Progenitor cell of endocrine pancreas (in vitro differentiated cells): ENCODE data around the gene KCNG4. TPM values are rescaled to one million over a fixed set of nuclear protein-coding genes. Genes with fewer than 3 reads are reported as not detected.
A peak's percentile ranks its signal among the peaks of the same experiment; 100 is the strongest.

Source experiments
- DNase-seq: peaks from one replicate; pipeline ENCODE4 v3.0.0; 2021; ENCODE audit warnings: low spot score; ENCODE audit not compliant: unreplicated experiment
- H3K27ac Mint-ChIP-seq: 2 replicates; pipeline ENCODE4 v1.8.0; 2021; ENCODE audit warnings: mild to moderate bottlenecking, moderate library complexity, mixed read lengths
- H3K27me3 Mint-ChIP-seq: 2 replicates; pipeline ENCODE4 v1.8.0; 2021; ENCODE audit warnings: mixed read lengths
- H3K36me3 Mint-ChIP-seq: 2 replicates; pipeline ENCODE4 v1.8.0; 2022; ENCODE audit warnings: mixed read lengths; ENCODE audit not compliant: insufficient read depth
- H3K4me1 Mint-ChIP-seq: 2 replicates; pipeline ENCODE4 v1.8.0; 2021; ENCODE audit warnings: low read depth, mixed read lengths
- H3K4me3 Mint-ChIP-seq: 2 replicates; pipeline ENCODE4 v1.8.0; 2021; ENCODE audit warnings: low read depth, mild to moderate bottlenecking, moderate library complexity, mixed read lengths
- H3K9me3 Mint-ChIP-seq: 2 replicates; pipeline ENCODE4 v1.8.0; 2021; ENCODE audit warnings: low read depth, mixed read lengths
- total RNA-seq: library from RNA; stranded (reverse); gene quantifications from 2 replicates; pipeline ENCODE4 v1.2.1, GENCODE V29; 2021
- TF ChIP-seq, protein P1 (sequence below): fragments of 200-600 bp; sonication (generic); IDR thresholded peaks from one replicate; pipeline ENCODE4 v1.5.0; 2021; ENCODE audit warnings: antibody characterized with exemption, mild to moderate bottlenecking; ENCODE audit not compliant: unreplicated experiment

KCNG4 gene
- total RNA-seq, 1 donor from 2014 or later: not detected

DNA sequence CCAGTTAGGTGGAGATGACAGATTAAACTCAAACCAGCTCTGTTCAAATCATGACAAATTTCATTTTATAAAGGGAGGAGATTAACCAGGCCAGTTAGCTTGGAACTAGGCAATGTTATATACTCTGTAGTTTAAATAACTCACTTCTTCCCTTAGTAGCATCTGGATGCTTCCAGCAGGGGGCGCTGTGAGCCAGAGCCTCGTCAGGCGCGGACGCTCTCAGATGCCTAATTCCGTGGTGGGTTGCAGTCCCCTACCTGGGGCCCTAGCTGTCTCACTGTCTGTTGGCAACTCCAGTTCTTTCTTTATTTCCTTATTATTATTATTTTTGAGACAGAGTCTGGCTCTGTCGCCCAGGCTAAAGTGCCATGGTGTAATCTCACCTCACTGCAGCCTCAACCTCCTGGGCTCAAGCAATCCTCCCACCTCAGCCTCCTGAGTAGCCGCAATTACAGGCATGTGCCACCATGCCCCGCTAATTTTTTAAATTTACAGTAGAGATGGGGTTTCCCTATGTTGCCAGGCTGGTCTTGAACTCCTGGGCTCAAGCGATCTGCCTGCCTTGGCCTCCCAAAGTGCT is 37.5 kb upstream of the KCNG4 start:
- H3K4me3 Mint-ChIP-seq: no peak overlapping the region
- peaks cover 35% of the 10 kb centered on the region for H3K27me3 Mint-ChIP-seq
- no peaks in the 10 kb centered on the region for H3K4me1 Mint-ChIP-seq
- H3K9me3 Mint-ChIP-seq: no peaks in the 10 kb centered on the region
- TF ChIP-seq, protein P1, sequence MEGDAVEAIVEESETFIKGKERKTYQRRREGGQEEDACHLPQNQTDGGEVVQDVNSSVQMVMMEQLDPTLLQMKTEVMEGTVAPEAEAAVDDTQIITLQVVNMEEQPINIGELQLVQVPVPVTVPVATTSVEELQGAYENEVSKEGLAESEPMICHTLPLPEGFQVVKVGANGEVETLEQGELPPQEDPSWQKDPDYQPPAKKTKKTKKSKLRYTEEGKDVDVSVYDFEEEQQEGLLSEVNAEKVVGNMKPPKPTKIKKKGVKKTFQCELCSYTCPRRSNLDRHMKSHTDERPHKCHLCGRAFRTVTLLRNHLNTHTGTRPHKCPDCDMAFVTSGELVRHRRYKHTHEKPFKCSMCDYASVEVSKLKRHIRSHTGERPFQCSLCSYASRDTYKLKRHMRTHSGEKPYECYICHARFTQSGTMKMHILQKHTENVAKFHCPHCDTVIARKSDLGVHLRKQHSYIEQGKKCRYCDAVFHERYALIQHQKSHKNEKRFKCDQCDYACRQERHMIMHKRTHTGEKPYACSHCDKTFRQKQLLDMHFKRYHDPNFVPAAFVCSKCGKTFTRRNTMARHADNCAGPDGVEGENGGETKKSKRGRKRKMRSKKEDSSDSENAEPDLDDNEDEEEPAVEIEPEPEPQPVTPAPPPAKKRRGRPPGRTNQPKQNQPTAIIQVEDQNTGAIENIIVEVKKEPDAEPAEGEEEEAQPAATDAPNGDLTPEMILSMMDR: peak; percentile 93
- H3K27ac Mint-ChIP-seq: no peak overlapping the region
- H3K36me3 Mint-ChIP-seq: no peaks in the 10 kb centered on the region
- peak; percentile 67 for DNase-seq

DNA sequence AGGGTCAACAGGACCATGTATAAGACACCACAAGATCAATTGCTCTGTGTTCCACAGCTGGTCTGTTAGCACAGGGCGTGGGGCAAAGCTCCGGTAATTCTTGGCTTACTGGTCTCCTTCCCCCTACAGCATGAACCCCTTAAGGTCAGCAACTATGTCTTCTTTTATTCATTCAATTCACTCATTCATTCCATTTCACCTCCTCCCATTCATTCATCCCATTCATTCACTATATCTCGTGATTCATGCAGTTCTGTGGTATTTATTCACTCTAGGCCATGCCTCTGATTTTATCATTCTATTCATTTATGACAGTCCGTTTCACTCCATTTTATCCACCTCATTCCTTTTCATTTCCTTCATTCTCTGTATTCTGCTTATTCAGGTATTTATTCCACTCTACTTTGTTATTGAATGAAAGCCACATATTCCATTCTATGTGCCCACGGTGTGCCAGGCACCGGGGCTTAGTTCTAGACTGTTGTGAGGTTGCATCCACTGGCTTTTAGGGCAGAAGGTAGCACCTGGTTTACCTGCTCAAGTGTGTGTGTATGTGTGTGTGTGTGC is 35.9 kb upstream of the KCNG4 start:
- no peaks in the 10 kb centered on the region for H3K4me1 Mint-ChIP-seq
- no peaks in the 10 kb centered on the region for H3K36me3 Mint-ChIP-seq
- H3K27me3 Mint-ChIP-seq: peaks cover 30% of the 10 kb centered on the region
- no peak overlapping the region for H3K4me3 Mint-ChIP-seq
- H3K27ac Mint-ChIP-seq: no peak overlapping the region
- TF ChIP-seq, protein P1: no peak
- no peaks in the 10 kb centered on the region for H3K9me3 Mint-ChIP-seq
- no peak for DNase-seq

DNA sequence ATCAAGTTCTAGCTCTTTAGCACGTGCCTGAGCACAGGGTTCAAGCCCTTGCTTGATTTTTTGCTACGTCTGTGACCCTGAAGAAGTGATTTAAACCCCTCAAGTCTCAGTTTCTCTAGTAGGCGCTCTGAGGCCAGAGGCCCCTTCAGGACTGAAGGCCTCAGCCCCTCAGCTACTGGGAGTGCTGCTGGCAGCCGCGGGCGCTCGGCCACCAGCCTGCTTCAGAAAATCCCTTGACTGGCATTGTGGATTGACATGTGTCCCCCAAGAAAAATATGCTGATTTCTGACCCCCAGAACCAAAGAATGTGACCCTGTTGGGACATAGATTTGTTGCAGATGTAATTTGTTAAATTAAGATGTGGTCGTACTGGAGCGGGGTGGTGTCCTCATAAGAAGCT is 34.7 kb upstream of the KCNG4 start:
- H3K27ac Mint-ChIP-seq: no peak overlapping the region
- no peaks in the 10 kb centered on the region for H3K9me3 Mint-ChIP-seq
- H3K27me3 Mint-ChIP-seq: peaks cover 33% of the 10 kb centered on the region
- no peak for DNase-seq
- TF ChIP-seq, protein P1: no peak
- no peak overlapping the region for H3K4me3 Mint-ChIP-seq
- no peaks in the 10 kb centered on the region for H3K36me3 Mint-ChIP-seq
- H3K4me1 Mint-ChIP-seq: no peaks in the 10 kb centered on the region

DNA sequence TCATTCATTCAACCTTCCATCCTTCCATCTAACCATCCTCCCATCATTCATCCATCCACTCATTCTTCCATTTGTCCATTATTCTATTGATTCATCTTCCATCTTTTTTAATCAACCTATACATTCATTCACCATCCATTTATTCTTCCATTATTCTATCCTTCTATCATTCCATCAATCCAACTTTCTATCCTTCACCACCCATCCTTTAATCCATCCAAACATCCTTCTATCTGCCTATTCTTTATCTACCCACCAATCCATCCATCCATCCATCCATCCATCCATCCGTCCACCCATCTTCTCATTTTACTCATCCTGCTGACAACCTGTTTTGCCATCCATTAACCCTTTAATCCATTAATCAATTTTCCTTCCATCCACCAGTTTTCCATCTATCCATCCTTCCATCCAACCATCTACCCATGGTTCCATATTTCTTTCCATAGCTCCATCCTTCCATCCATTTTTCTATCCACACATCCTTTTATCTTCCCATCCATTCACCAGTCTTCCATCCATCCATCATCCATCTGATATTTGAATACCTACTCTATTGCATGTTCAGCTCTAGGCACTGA is 33.0 kb upstream of the KCNG4 start:
- Mint-ChIP-seq H3K36me3 (no peaks in the 10 kb centered on the region), H3K27ac (no peak overlapping the region), H3K4me1 (peaks cover 3% of the 10 kb centered on the region), H3K9me3 (no peaks in the 10 kb centered on the region), H3K27me3 (peaks cover 25% of the 10 kb centered on the region), H3K4me3 (no peak overlapping the region)
- DNase-seq: no peak
- TF ChIP-seq, protein P1: no peak

DNA sequence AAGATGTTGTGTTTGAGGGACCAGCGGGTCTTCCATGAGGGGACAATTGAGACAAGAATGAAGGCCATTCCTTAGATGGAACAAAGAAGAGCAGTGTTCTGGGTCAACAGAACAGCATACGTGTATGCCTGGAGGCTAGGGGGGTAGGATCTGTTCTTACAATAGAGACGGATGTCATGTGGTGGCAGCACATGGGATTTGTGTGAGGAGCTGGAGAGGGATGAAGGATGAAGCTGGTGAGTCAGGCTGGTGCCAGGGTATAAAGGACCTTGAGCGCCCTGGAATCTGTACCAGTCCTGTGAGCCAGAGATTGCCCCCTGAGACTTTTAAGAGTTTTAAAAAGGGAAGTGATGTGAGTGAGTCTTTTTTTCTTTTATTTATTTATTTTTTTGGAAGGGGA is 32.1 kb upstream of the KCNG4 start:
- H3K4me3 Mint-ChIP-seq: no peak overlapping the region
- H3K27me3 Mint-ChIP-seq: peaks cover 28% of the 10 kb centered on the region
- H3K9me3 Mint-ChIP-seq: no peaks in the 10 kb centered on the region
- TF ChIP-seq, protein P1: no peak
- no peak overlapping the region for H3K27ac Mint-ChIP-seq
- no peak for DNase-seq
- H3K4me1 Mint-ChIP-seq: peaks cover 3% of the 10 kb centered on the region
- no peaks in the 10 kb centered on the region for H3K36me3 Mint-ChIP-seq
